HUDEP-2 (cell line): ENCODE results near the gene UHRF2.
"Not testable (repeated sequence)": the region's sequence is repeated elsewhere in the genome, so short reads cannot be mapped to it uniquely, and the experiment has no call there.

Experiments used
- DNase-seq, 76 experiments: peaks; one replicate each; lab custom pipeline; 2025; ENCODE audit not compliant: unreplicated experiment in 76 of 76; lab: John Stamatoyannopoulos, UW

Gene UHRF2

DNA sequence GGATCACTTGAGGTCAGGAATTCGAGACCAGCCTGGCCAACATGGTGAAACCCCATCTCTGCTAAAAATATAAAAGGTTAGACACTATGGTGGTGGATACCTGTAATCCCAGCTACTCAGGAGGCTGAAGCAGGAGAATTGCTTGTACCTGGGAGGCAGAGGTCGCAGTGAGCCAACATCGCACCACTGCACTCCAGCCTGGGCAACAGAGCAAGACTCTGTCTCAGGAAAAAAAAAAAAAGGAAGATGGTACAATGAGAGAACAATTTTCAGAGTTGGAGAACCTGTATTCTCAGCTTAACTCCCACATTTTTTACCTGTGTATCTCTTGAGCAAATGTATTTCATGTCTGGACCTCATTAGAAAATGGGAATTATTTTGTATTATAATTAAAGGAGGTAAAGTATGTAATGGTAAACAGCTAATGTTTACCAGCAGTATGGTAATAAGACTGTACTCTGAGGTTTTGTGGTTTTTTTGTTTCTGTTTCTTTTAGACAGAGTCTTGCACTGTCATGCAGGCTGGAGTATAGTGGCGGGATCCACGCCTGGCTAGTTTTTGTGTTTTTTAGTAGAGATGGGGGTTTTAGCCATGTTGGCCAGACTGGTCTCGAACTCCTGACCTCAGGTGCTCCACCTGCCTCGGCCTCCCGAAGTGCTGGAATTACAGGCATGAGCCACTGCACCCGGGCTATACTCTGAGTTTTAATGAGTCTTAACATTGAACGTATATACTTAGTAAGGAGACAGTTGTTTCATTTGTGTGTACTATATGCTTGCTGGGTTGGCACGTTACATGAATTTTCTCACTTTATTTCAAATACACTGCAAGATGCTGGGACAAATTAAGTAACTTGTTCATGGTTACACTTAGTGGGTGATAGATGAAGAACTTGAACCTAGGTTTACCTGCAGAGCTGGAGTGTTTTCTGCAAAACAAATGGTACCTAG, 16.2 kb downstream of the UHRF2 start:
- DNase-seq: no peak

DNA sequence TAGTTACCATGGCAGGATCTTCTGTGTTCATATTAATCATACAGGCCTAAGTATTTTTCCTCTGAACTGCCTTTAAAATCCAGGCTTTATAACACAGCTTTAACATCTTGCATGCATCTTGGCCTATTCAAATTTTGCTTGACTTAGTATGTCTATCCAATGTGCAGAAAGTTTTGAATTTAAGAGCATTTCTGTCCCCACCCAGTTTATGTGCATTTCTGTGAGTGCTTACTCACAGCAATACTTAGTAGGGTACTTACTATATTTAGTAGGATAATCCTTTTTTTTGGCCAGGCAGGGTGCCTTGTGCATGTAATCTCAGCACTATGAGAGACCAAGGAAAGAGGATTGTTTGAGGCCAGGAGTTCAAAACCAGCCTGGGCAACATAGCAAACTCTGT, 18.0 kb downstream of the UHRF2 start:
- DNase-seq: no peak

DNA sequence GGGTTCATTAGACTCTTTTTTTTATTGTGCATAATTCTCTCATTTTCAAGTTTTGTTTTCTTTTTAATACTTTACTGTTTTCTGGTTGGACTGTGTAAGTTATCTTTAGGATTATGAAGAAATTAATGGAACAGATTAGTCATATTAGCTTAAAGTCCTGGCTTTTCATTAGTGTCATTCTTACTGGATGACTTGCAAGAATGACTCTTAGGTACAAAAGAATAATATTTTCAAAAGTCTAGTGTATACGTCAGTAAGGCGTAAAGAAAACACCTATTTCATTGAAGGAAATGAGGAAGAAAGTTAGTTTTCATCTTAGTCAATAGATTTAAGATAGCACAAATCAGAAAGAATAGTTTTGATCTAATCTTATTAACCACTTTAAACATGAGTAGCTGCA, 20.4 kb downstream of the UHRF2 start:
- DNase-seq: no peak

DNA sequence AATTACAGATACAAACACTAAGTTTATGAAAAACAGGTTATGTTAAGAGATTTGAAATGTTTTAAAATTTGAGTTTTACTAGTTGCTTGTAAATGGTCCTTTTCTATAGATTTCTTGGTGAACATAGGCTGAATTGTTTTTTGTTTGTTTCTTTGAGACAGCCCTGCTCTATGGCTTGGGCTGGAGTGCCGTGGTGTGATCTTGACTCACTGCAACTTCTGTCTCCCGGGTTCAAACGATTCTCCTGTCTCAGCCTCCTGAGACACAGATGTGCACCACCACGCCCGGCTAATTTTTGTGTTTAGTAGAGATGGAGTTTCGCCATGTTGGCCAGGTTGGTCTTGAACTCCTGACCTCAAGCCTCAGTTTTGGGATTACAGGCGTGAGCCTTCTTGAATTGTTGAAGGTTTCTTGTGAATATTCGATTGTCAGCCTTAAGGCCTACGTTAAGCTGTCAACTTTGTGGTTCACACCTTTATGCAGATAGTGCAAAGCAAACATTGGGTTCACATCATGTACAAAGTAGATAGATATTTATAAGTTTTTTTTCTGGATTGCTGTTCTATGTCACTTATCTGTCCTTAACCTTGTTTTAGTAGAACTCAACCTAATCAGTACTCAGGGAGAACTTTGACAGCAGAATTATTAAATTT, 26.2 kb downstream of the UHRF2 start:
- no peak for DNase-seq

DNA sequence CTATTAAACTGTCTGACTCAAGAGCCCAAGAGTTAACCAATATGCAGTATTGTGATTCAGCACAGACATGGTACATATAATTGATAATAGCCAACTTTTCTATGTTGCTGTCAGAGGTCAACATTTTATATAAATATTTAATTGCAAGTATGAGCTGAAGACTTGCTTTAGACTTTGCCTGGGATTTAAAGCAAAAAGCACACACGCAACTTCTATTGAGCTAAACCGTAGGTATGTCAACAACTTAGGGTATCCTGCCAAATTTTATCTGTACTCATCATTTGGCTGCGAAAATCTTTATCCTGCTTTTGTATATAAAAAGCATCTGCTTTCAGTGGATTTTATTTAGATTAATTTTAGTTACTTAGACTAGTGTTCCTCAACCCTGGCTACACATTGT, 27.4 kb downstream of the UHRF2 start:
- DNase-seq: no peak

DNA sequence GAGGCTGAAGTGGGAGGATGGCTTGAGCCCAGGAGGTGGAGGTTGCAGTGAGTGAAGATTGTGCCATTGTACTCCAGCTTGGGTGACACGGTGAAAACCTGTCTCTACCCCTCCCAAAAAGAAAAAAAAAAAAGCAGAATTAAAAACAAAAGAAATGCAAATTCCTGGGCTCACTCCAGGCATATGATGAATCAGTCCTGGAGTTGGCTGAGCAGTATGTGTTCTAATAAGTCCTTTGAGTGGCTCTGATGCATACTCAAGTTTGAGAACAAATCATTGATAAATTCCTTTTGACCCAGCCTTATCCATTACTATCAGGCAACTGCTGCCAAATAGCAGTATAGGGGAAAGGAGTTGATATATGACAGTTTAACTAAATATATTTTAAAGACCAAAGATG, 28.3 kb downstream of the UHRF2 start:
- DNase-seq: no peak

DNA sequence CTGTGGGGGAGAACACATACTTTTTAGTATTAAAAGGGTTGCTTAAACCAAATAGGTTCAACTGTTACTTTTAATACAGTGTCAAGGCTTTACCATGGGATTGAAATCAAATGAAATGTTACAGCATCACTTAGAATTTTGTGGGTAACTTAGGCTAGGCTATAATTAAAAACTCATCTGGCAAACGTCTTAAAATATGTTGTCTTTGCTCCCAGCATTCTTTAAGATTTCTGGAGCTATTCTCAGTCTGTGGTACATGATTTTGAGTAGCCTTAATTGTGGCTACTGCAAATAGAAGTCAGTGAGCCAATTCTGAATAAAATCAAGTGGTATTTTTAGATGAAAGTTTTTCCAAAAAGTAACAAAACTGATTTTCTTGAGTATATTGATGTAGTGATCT, 30.7 kb downstream of the UHRF2 start:
- no peak for DNase-seq

DNA sequence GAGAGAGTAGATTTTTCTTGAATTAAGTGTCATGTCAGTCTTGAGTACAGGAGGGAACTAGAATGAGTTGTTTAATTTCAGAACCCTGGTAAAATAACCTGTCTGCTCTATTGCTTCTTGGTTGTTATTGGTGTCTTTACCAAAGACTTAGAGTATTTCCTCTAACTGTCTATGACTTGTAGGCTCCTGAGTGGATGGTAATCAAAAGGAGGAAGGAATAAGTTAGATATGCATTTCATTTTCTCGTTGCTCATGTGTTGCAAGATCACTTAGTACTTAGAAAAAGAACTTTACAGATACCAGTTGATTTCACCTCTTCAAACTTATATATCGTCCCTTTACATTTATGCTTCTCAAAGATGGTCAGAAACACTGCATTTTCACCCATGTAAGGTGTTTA, 31.1 kb downstream of the UHRF2 start:
- no peak for DNase-seq

DNA sequence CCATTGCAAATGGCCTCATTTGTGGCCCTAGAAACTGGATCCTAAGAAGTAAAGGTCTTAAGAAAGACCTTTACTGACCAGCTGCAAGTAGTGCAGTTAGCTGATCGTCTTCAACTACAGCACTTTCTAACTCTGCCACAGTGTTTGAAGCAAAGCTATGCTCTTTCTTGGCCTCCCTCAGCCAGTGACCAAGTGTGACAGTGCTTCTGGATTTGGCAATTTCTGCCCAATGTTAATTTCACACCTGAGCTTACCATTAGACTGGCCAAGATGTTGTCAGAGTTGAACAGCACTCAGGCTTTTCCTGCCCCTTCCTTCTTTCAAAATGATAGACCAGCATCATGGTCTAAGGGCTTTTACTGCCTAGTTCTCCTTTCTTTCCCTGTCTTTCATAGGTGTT, 36.1 kb downstream of the UHRF2 start:
- DNase-seq: no peak

DNA sequence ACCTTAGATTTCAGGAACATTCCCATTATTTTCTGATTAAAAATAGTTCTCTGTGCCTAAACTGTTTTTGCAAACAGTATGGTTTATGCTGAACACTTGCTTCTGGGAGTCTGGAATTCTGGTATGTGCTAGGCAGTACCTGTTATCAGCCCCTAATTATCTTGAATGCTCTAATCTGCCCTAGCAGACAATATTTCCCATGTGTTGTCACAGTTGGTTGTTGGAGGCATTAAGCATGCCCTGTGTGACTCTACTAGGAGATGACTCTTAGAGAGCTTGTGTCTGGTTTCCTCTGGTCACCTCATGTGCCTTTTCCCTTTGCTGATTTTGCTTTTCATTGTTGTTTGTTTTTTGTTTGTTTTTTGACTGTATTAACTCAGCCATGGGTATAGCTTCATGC, 36.6 kb downstream of the UHRF2 start:
- DNase-seq: no peak

DNA sequence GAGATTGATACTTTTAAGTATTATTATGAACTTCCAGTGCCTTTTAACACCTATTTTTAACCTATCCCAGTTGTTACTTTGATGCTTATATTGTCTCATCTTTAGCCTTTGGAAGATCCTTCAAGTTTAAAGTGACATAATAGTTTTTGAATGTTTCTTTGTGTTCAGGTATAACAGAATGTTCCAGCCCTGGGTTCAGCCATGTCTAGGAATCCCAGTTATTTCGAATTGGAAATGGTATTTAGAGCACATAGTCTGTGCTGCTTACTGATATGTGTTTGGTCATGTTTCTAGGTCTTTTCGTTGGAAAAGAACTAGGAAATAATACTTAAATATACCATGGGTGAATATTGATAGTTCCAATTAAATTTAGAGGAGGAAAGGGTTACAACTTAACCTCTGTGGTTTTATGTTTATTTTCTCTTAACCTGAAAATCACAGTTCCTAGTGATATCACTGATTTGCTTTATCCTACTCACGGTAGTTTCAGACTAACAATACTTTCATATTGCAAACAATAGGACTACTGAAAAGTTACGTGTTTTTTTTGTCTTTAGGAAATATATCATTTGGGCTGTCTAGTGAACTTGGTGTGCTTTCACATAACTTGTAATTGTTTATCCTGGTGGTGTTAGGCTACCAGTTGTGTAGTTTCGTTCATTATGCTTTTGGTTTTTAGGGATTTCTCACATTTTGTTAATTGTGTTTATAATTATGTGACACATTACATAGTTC, 37.8 kb downstream of the UHRF2 start:
- no peak for DNase-seq

DNA sequence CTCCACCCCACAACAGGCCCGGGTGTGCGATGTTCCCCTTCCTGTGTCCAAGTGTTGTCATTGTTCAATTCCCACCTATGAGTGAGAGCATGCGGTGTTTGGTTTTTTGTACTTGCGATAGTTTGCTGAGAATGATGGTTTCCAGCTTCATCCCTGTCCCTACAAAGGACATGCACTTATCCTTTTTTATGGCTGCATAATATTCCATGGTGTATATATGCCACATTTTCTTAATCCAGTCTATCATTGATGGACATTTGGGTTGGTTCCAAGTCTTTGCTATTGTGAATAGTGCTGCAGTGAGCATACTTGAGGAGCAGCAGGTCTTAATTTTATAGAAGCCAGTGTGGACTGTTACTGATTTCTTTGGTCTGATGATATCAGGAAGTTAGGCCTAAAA, 42.3 kb downstream of the UHRF2 start:
- DNase-seq: not testable (repeated sequence)

DNA sequence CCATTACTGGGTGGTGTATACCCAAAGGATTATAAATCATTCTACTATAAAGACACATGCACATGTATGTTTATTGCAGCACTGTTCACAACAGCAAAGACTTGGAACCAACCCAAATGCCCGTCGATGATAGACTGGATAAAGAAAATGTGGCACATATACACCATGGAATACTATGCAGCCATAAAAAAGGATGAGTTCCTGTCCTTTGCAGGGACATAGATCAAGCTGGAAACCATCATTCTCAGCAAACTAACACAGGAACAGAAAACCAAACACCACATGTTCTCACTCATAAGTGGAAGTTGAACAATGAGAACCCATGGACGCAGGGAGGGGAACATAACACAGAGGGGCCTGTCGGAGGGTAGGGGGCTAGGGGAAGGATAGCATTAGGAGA, 45.7 kb downstream of the UHRF2 start:
- DNase-seq: not testable (repeated sequence)

DNA sequence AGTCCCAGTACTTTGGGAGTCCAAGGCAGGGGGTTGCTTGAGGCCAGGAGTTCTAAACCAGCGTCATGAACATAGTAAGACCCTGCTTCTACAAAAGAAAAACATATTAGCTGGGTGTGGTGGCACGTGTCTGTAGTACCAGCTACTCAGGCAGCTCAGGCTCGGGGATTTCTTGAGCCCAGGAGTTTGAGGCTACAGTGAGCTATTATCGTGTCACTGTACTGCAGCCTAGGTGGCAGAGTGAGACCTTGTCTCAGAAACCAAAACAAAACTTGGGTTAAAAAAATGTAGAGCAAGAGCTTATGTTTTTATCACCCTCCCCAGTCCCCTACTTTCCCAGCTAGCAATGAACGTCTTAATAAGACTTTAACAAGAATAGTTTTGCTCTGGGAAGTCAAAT, 46.7 kb downstream of the UHRF2 start:
- no peak for DNase-seq

DNA sequence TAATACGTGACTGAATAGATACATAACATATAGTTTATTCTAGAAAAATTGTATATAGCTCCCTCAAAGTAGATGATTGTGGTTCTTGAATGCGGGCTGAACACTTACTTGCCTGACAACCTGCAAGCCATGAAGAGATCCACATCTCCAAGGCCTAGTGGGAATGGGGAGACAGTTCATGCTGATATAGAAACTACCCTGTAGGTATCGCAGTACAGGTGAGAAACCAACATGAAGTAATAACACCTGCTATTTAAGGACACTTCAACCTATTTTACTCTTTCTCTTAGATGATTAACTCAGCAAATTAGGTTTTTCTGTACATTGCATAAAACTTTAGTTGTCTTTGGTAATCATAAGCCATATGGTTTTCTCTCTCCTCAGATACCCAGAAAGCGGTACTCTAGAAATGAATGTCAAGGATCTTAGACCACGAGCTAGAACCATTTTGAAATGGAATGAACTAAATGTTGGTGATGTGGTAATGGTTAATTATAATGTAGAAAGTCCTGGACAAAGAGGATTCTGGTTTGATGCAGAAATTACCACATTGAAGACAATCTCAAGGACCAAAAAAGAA, 47.3 kb downstream of the UHRF2 start:
- DNase-seq: no peak

DNA sequence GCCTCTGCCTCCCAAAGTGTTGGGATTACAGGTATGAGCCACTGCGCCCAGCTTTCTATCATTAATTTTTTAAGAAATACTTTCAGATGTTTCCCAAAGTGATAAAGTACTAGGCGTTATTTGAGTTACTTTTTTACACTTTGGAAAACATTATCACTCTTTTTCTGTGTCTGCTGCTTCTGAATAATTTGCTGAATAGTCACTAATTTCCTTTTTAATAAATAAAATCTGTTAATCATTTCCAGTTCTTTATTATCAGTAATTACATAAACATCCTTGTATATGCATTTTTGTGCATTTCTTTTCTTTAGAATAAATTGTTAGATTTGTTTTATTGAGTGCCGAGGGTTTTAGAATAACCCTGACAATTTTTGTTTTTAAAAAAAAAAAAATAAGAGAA, 48.6 kb downstream of the UHRF2 start:
- no peak for DNase-seq

DNA sequence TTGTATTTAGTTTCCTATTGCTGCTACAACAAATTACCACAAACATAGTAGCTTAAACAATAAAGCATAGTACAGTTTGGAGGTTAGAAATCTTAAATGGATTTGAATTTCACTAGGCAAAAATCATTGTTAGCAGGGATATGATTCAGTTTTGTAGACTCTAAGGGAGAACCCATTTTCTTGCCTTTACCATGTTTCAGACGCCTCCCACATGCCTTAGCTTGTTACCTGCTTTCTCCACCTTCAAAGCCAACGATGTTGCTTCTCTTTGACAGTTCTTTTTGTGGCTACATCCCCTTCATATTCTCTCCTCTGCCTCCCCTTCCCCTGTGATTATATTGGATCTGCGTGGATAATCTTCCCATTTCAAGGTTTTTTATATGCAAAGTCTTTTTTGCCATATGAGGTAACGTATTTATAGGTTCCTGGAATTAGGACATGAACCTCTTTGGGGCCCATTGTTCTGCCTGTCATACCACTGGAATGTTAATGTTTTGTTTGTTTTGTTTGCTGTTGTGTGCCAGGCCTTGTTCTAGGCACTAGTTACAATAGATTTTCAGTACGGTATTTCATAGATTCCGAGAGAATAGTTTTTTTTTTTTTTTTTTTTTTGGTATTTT, 54.1 kb downstream of the UHRF2 start:
- DNase-seq: no peak

DNA sequence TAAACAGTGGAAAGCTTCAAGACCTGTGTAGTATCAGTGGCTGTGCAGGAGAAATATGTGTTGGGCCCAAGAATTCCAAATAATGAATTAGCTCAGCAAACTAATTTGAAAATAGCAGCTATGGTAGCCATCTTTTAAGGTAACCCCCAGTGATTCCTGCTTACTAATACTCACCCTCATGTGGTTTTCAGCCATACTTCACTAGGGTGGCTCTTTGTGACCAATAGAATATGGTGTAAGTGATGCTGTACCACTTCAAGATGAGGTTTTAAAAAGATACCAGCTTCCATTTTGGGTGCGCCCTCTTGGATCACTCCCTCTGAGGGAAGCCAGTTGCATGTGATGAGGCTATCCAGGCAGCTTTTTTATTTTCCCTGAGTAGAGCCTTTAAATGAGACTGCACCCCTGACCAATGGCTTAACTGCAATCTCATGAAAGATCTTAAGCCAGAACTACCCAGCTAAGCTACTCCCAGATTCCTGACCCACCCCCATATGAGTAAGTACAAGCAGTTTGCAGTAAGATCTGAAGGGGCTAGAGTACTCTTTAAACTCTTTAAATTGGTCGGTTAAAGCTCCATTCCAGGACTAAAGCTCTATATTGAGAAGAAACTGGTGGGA, 58.3 kb downstream of the UHRF2 start:
- DNase-seq: no peak

DNA sequence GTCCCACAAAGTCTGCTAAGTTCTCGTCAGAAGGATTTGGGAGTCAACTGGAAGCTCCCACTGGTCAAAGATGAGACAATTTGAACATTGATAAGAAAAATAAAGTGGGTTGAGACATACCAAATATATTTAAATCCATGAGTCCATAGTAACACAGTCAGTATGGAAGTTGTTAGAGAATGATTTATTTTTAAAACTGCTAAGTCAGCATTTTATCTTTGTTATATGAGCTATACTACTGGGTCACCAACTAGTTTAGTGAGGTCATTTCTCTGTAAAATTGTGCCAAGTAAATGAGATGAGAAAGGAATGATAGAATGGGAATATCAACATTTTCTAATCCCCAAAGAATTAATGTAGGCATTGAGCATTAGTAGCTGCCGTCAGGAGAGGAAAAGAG, 60.2 kb downstream of the UHRF2 start:
- no peak for DNase-seq

DNA sequence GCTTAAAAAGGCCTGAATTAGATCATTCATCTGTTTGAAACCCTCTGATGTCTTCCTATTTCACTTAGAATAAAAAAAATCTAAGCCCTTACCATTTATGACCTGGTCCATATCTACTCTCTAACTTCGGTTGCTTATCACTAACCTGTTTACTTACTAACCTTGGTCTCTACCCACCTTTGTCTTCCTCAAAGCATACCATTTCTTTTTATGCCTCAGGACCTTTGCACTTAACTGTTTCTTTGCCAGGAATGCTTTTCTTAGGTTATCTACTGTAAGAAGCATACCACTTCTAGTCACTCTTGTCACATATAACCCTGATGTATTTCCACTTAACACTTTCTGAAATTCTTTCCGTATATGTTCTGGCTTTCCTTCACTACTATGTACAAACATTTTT, 67.0 kb downstream of the UHRF2 start:
- no peak for DNase-seq
